NCI-H1417 treated with DMSO at 0.1 percent for 48 hours (cell line): ENCODE results near the gene ZDHHC1.
A peak's percentile ranks its signal among the peaks of the same experiment; 100 is the strongest.

ENCODE experiments used
- DNase-seq: peaks from one replicate; lab custom pipeline; 2025; lab: John Stamatoyannopoulos, UW

The ZDHHC1 gene

DNA sequence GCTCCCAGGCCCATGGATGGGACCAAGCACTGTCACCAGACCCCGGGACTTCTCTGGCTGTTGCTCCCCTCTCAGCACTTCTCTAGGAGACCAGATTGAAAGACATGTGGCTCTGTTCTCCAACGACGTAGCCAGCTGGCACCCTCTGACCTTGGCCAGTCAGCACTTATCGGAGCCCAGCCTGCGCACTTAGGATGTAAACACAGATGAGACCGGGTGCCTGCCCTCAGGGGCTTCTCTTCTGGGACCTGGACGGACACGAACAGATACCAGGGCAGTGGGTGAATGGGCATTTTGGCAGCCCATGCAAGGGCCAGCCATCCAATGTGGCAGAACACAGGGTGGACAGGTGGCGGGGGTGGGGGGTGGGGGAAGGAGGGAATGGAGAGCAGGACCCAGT is 6.6 kb downstream of the ZDHHC1 start:
- no peak for DNase-seq

DNA sequence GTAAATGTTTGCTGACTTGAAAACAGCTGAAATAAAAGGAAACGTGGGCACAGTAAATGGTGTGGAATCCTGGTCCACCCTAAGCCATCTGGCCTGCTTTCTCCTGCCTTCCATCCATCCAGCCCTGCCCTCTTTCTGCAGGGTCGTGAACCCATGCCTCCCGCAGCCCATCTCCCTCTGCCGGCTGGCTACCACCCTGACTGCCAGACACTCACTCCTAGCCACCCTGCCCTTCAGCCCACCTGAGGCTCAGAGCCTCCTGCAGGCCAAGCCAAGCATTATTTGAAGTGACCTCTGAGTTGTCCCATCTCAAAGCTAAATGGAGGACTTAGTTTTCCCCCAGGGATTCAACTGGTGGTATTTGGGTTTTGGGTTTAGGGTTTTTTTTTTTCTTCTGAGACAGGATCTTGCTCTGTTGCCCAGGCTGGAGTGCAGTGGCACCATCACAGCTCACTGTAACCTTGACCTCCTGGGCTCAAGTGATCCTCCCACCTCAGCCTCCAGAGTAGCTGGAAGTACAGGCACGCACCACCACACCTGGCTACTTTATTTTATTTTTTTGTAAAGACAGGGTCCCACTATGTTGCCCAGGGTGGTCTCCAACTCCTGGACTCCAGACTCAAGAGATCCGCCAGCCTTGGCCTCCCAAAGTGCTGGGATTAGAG is 8.4 kb downstream of the ZDHHC1 start:
- DNase-seq = no peak

GRCh38 chr16:67407176-67407787 is 9.0 kb downstream of the ZDHHC1 start:
- DNase-seq = no peak

DNA sequence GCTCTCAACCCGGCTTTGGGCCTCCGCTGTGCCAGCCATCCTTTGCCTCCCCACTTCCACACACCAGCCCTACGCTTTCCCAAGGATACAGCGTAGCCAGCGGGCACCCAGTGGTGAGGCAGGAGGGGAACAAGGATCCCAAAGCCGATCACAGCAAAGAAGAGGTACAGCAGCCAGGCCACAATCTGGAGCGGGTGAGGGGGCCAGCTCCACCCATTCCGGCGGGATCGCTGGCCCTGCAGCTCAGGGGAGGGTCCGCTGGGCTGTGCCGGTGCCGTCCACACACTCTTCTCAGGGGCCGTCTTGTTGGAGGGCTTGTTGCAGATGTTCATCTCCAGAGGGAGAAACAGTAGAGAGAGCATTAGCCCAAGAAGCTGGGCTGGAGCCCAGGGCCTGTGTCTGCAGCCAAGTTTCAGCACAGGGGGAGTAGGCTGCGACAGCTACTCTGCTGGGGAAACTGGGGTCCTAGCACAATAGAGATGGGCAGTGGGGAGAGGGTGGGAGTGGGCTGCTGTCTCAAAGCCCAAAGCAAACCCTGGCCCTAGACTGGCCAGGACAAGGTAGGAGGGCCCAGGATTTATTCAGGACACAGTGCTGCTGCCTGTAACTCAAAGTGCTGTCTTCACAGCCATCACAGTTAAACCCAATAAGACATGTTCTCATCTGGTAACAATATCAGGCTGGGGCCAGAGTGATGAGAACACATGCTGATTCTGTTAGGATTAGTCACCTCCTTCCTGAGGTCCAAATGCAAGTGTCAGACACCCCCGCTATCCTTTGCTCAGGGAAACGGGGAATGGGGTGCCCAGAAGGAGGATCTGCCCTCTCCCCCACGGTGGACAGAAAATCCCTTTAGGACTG is 9.9 kb downstream of the ZDHHC1 start:
- no peak for DNase-seq

DNA sequence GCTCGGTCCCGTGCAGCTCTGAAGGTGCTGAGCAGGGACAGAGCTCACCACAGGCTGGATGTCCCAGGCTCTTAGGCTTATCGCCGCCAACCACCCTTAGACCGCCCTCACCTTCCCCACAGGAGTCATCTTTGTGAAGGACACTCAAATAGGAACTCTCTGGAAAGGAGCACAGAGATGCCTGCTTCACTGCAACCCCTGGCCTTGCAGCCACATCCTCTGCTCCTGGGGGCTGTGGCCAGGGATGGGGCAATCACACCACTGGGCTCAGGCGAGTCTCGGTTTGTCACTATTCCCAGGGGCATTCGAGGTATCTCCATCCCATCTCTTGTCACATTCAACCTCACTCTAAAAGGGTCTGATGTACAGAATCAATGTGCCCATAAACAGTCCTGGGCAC is 10.9 kb downstream of the ZDHHC1 start:
- DNase-seq = no peak

- DNase-seq = no peak
Measured at GRCh38 chr16:67404740-67405226, 11.5 kb downstream of the ZDHHC1 start.

DNA sequence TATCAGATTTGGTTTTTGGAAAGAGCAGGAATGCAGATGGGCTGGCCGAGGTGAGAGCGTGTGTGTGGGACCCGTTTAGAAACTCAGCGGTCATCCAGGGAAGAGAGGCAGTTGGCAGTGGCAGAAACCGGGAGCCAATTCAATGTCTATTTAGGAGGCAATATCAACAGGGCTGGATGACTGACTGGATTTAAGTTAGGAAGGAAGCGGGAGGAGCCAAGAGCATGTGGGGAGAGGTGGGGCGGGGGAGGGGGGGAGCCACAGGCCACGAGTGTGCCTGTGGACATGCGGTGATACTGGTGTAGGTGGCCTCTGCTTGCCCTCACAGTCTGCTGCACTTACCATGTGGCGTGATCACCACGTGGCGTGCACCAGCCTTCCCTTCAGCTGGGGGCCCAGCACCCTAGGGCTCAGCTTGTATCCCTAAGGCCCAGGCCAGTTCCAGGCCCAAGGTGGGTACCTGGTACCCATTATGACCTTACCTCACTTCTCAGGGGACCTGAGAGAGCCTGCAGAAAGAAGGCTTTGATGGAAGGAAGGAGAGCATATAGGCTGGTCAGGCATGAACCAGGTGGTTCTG is 12.2 kb downstream of the ZDHHC1 start:
- no peak for DNase-seq

DNA sequence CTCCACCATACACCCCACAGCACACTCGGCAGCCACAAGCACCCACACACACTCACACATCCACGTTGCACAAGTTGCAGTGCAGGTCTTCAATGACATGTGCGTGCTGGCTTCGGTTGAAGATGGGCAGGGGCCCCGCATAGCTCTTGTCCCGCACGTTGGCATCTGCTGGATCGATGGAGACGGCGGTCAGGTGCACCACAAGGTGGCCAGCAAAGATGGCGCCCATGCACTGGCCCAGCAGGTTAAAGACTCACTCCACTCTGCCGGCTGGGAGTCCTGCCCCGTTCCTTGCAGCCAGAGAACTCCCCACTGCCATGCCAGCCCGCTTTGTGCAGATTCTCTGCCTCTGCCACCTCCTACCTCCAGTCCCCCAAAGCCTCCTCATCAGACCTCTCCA is 15.4 kb downstream of the ZDHHC1 start:
- no peak for DNase-seq

DNA sequence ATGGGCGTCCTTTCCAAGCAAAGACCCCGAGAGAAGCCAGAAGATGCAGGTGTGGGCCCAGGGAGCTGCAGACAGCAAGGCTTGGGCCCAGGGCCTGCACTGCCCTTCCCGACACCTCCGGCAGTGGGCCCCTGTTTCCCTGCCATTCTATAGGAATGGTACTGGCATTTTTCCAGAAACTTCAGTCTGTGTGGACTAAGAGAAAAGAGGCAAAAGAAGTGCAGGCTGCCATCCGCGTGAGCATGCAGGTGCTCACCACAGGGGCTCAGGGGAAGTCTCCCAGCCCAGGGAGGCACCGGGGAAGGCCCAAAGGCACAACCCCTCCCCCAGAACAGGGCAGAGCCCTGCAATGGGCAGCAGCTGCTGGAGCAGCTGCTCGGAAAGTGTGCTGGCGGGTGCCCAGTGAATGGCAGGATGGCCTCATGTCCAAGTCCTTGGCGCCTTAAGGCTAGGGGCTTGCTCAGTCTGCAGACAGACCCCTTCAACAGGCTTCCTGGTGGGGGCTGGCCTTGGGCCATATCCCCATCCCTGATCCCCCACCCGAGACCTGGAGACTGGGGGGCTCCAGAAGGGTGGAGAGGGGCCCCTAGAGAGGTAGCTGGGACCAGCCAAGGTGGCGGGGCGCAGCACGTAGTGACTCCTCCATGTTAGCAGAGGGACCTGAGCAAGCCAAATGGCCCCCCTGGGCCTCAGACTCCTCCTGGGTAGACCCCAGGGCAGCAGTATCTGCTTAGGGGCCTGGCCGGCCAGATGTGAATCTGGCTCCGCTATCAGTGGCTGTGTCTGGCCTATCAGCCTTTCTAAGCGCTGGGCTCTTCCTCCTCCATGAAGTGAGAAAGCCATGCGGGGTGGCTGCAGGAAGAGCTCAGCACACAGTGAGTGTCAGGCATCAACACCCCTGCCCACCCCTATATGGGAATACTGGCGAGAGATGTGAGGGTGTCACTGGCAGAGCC is 16.2 kb downstream of the ZDHHC1 start:
- DNase-seq = peak; percentile 38

- DNase-seq = no peak
Measured at GRCh38 chr16:67399218-67399733, 17.0 kb downstream of the ZDHHC1 start.

DNA sequence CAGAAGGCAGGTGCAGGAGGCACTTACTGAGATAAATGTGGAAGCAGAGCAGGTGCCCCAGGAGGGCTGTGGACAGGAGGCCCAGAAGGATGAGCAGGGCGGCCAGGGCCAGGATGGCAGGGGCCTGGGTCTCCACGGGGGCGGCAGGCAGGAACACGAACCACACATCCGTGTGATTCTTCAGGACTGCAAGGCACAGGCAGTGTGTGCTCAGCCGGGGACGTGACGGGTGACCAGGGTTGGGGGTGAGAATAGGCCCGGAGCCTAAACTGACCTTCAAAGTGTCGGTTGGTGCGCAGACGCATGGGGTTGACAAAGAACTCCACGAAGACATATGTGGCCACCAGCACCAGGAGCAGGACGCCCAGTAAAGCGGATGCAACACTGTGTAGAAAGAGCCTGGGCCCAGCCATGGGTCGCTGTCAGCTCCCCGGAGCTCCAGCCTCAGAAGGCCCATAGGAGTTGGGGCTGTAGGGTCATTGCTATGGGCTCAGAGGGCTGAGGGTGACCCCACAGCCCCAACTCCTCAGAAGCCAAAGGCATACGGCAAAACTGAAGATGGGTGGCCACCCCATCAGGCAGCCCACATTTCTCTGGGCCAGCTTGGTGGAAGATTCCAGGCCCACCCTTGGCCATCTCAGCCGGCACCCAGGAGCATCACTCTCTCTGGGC is 17.6 kb downstream of the ZDHHC1 start:
- DNase-seq = no peak

DNA sequence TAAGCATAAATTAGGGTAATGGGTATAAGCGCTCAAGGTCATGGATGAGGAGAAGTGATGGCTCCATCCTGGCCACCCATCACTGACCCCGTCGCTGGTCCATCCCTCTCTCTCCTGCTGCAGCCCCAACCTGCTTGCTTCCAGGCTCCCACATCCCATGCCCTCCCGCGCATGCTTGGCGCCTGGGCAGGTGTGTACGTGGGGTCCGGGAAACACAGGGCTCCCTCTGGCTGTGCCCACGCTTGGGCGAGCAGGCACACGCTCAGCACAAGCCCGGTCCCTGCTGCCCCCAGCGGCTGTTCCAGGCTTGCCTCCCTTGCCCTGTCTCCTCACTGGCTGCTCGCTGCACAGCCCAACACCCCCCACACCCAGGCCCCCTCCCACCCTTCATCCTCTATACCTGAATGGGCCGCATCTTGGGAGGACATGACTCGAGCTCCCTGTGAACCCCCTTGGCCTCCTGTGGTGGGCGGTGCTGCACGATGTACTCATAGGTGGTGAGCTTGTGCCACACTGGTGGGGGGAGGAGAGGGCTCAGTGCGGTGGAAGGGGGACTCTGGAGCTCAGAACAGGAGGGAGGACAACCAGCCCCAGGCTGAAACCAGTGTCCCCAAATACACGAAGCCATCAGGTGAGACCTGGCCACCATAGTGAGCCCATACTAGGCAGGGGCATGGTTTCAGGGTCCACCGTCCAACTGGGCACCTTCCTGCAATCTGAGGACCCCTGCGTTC is 18.3 kb downstream of the ZDHHC1 start:
- DNase-seq = no peak

DNA sequence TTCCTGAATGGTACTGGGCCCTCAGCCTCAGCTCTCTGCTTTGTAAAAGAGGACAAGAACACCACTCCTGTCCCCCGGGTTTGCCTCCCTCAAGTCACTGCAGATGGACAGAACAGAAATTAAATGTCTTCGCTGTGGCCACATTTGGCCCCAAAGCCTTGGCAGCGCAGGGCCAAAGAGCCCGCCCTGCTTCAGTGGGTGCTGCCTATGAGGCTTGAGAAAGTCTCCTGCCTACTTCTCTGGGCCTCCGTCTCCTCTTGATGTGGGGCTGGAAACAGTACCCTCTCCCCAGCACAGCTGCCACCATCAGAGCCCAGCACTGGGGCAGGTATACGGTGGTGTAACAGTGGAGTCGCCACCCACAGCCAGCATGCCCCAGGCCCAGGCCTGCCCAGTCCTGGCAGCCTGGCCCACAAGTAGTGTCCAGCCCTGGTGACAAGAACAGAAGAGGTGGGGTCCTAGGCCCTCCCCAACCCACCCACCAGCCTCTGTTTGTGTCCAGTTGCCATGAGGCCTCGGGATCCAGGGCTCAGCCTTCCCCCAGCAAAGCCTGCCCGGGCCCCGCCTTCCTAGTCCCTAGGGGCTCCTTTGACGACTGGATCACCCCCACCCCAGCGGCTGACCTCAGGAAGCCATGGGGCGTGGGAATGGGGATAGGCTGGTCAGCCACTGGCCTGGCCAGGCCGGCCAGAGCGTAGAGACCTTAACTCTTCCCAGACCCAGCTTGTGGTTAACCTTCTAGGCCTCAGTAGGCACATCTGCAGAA is 19.1 kb downstream of the ZDHHC1 start:
- no peak for DNase-seq

DNA sequence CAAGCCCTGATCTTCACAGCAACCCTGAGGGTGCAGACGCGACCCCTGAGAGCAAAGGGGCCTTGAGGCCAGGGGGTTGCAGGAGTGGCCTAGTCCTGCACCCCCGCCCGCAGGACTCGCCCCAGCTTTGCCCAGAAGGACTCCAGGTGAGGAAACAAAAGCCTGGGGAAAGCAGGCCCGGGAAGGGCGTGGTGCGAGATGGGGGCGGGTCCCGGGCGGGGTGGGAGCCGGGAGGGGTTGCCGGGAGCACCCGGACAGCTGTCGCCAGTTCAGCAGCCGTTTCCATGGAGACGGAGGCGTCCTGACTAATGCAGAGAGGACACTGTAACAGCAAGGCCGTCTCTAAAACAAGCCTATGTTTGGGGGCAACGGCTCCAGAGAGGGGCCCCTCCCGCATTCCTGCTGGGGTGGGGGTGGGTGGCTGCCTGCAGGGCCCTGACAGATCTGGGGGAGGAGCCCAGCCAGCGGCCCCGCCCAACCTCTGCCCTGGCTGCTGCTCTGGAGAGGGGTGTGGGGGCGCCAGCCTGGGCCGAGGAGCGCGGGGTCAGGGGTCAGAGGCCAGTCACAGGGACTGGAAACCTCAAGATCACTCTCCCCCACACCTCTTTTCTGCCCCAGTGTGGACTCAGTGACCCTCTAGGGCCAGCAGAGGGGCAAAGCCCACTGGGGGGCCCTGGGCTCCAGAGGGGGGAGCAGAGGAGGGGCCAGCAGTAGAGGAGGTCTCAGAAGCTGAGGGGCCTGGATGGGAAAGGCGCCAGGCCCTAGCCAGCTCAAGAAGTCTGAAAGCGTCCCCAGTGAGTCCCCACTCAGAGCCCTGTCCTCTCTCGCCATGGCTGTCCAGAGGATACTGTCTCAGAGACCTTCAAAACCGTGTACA is 19.9 kb downstream of the ZDHHC1 start:
- DNase-seq = peak; percentile 75

GRCh38 chr16:67395458-67396158 is 20.7 kb downstream of the ZDHHC1 start:
- peak; percentile 47 for DNase-seq

DNA sequence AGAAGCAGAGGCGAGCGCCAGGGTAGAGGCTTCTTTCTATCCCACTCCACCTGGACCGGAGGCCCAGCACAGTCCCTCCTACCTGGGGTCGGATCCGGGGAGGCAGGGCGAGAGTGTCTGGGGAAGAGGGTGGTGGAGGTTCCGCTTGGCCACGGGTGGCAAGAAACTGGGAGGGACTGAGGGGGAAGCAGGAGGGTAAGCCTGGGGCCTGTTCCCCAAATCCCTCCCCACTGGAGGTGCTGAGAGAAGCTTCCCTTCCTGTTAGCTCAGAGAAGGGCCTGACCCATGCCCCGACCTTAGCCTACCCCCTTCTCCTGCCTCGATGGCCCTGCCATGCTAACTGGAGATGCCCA is 21.2 kb downstream of the ZDHHC1 start:
- no peak for DNase-seq
